Activated T-cell treated with anti-CD3 and anti-CD28 coated beads, Interleukin-2, amount 50 U/mL, for 4 hours (primary cell): ENCODE measurements around the gene ZNF45. TPM values are rescaled to one million over a fixed set of nuclear protein-coding genes. Genes with fewer than 3 reads are reported as not detected.
"Not testable (repeated sequence)": the region's sequence is repeated elsewhere in the genome, so short reads cannot be mapped to it uniquely, and the experiment has no call there.

Source experiments
- ATAC-seq, 2 donors: fragments of 200-7000 bp; cut with Tn5 transposase; one replicate each; pipeline ENCODE4 v1.10.0; 2021
- DNase-seq: peaks from one replicate; pipeline ENCODE4 v3.0.0-alpha.2; 2020
- H3K27me3 Mint-ChIP-seq: one replicate; pipeline ENCODE4 v1.8.0; 2021; ENCODE audit warnings: low read depth, mixed read lengths
- H3K36me3 Mint-ChIP-seq: one replicate; pipeline ENCODE4 v1.8.0; 2022; ENCODE audit warnings: mixed read lengths; ENCODE audit not compliant: insufficient read depth
- H3K4me1 Mint-ChIP-seq: one replicate; pipeline ENCODE4 v1.8.0; 2021; ENCODE audit warnings: low read depth, mixed read lengths
- H3K4me3 Mint-ChIP-seq: one replicate; pipeline ENCODE4 v1.8.0; 2021; ENCODE audit warnings: mild to moderate bottlenecking, moderate library complexity, mixed read lengths
- H3K9me3 Mint-ChIP-seq: one replicate; pipeline ENCODE4 v1.8.0; 2021; ENCODE audit warnings: mixed read lengths
- total RNA-seq, 3 donors: library from RNA; stranded (reverse); gene quantifications; one replicate each; pipeline ENCODE4 v1.2.1, GENCODE V29; 2021

The ZNF45 gene
- total RNA-seq, 3 donors from 2014 or later: 5.4 to 7.2 (median 5.7) TPM

DNA sequence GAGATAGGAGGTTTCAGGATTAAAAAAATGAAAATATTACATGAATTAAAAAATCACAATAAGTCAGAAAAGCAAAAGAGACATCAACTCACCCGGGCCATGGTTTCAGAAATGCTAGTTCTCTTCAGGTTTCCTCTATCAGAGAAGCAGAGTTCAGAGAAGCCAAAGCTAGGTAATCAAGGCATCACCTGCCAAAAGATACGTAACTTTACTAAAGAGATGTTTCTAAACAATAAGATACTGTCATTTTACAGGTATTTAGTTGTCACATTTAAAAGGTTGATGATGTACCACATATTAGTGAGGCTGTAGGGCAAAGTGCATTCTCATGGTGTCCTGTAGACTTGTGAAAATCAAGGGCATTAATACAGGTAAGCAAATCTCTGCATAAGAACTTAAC, 51.2 kb downstream of the ZNF45 start, which contains the start of gene ZNF404:
Gene ZNF404, minus strand, starts transcription at position 101 of the 400 bp plus-strand sequence.
- no peaks in the 10 kb centered on the region for H3K4me1 Mint-ChIP-seq
- H3K27me3 Mint-ChIP-seq: no peaks in the 10 kb centered on the region
- ATAC-seq: no peak
- H3K4me3 Mint-ChIP-seq: no peak within 1 kb of the TSS
- peaks cover 31% of the 10 kb centered on the region for H3K36me3 Mint-ChIP-seq
- no peak for DNase-seq
- H3K9me3 Mint-ChIP-seq: peaks cover 63% of the 10 kb centered on the region

GRCh38 chr19:43880483-43880882, 54.6 kb downstream of the ZNF45 start:
- H3K4me1 Mint-ChIP-seq: no peaks in the 10 kb centered on the region
- DNase-seq: no peak
- no peaks in the 10 kb centered on the region for H3K27me3 Mint-ChIP-seq
- ATAC-seq: no peak
- peaks cover 61% of the 10 kb centered on the region for H3K9me3 Mint-ChIP-seq
- peaks cover 40% of the 10 kb centered on the region for H3K36me3 Mint-ChIP-seq
- H3K4me3 Mint-ChIP-seq: no peak overlapping the region

- no peaks in the 10 kb centered on the region for H3K4me1 Mint-ChIP-seq
- DNase-seq: no peak
- H3K9me3 Mint-ChIP-seq: peaks cover 51% of the 10 kb centered on the region
- no peaks in the 10 kb centered on the region for H3K27me3 Mint-ChIP-seq
- ATAC-seq: no peak
- H3K4me3 Mint-ChIP-seq: no peak overlapping the region
- peaks cover 15% of the 10 kb centered on the region for H3K36me3 Mint-ChIP-seq
These were observed 62.3 kb downstream of the ZNF45 start for GRCh38 chr19:43872547-43873336.

- H3K4me1 Mint-ChIP-seq, H3K4me3 Mint-ChIP-seq, DNase-seq, ATAC-seq, H3K36me3 Mint-ChIP-seq, H3K27me3 Mint-ChIP-seq: not testable (repeated sequence)
- peaks cover 29% of the 10 kb centered on the region for H3K9me3 Mint-ChIP-seq
These were observed 68.2 kb downstream of the ZNF45 start for GRCh38 chr19:43866923-43867322.

Other genes starting within 250 kb of the ZNF45 start
- gene IRGC, start 219.2 kb downstream of the ZNF45 start, total RNA-seq: not detected
- 100 to 1,000 TPM; 102 to 114 (median 109) TPM for gene SMG9, start 180.3 kb downstream of the ZNF45 start, total RNA-seq
- gene KCNN4, start 154.3 kb downstream of the ZNF45 start, total RNA-seq: 100 to 1,000 TPM in 1 of 3 donors, 10 to 100 TPM in 2; 90.6 to 123 (median 94.7) TPM
- under 1 TPM in 2 of 3 donors, not detected in 1; 0.53 to 0.87 TPM for gene LYPD5, start 132.8 kb downstream of the ZNF45 start, total RNA-seq
- gene ZNF283, start 108.0 kb downstream of the ZNF45 start, total RNA-seq: 1 to 10 TPM; 2.7 to 3.2 (median 3.0) TPM
- under 1 TPM; 0.22 to 0.51 (median 0.34) TPM for gene ZNF404, start 51.3 kb downstream of the ZNF45 start, total RNA-seq
- under 1 TPM; 0.28 to 0.95 (median 0.63) TPM for gene ZNF221, start 15.9 kb upstream of the ZNF45 start, total RNA-seq
- 1 to 10 TPM; 2.4 to 4.2 (median 3.7) TPM for gene ZNF155, start 48.9 kb upstream of the ZNF45 start, total RNA-seq
- 1 to 10 TPM; 1.1 to 1.9 (median 1.8) TPM for gene ZNF230, start 67.7 kb upstream of the ZNF45 start, total RNA-seq
- 1 to 10 TPM in 1 of 3 donors, under 1 TPM in 2; 0.40 to 1.4 (median 0.87) TPM for gene ZNF222, start 90.1 kb upstream of the ZNF45 start, total RNA-seq
- 1 to 10 TPM in 1 of 3 donors, under 1 TPM in 2; 0.50 to 1.1 (median 0.71) TPM for gene ZNF223, start 116.8 kb upstream of the ZNF45 start, total RNA-seq
- gene ZNF284, start 136.9 kb upstream of the ZNF45 start, total RNA-seq: 1 to 10 TPM; 1.3 to 1.5 (median 1.4) TPM
- 1 to 10 TPM; 8.2 to 9.4 (median 8.6) TPM for gene ZNF224, start 159.1 kb upstream of the ZNF45 start, total RNA-seq
- gene ZNF225, start 178.1 kb upstream of the ZNF45 start, total RNA-seq: 1 to 10 TPM; 1.2 to 2.4 (median 1.4) TPM
- gene ZNF234, start 206.3 kb upstream of the ZNF45 start, total RNA-seq: 1 to 10 TPM; 3.5 to 5.3 (median 5.2) TPM
- gene ZNF226, start 229.8 kb upstream of the ZNF45 start, total RNA-seq: 1 to 10 TPM; 5.2 to 9.7 (median 5.7) TPM